GM19452 (cell line): ENCODE results near the gene LTO1.

Experiments
- ATAC-seq: cut with Tn5 transposase; IDR thresholded peaks from one replicate; pipeline ENCODE4 v1.9.1; 2021; ENCODE audit not compliant: unreplicated experiment

LTO1 gene

DNA sequence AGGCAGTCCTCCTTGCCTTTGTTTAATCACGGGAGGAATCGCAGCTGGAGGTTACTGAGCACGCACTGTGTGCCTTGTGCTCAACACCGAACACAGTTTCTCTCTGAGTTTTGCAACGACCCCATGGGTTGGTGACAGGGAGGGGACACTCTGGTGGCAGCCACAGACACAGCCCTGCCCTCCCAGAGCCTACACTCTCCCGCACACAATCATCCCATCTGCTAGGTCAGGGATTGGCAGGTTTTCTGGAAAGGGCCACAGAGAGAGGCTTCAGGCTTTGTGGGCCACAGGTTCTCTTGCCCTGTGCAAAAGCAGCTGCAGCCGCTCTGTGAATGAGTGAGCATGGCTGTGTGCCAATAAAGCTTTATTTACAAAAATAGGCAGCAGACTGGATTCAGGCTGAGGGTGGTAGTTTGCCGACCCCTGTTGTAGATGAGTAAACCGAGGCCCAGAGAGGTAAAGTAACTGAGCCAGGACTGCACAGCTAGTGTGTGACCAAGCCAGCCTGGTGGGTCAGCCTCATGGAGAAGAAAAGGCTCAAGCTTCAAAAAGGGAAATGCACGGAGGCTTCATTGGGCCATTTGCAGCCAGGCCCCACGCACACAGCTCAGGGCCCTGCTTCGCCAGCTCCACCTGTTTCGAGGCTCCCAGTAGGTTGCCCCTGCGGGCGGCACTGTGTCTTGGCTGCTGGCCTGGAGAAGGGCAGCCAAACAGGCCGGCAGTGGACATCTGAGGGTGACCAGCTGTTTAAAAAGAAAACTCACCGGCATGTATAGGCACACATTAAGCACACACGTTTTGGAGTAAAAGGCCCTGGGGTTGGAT lies 16.3 kb downstream of the LTO1 start:
- ATAC-seq = no peak

DNA sequence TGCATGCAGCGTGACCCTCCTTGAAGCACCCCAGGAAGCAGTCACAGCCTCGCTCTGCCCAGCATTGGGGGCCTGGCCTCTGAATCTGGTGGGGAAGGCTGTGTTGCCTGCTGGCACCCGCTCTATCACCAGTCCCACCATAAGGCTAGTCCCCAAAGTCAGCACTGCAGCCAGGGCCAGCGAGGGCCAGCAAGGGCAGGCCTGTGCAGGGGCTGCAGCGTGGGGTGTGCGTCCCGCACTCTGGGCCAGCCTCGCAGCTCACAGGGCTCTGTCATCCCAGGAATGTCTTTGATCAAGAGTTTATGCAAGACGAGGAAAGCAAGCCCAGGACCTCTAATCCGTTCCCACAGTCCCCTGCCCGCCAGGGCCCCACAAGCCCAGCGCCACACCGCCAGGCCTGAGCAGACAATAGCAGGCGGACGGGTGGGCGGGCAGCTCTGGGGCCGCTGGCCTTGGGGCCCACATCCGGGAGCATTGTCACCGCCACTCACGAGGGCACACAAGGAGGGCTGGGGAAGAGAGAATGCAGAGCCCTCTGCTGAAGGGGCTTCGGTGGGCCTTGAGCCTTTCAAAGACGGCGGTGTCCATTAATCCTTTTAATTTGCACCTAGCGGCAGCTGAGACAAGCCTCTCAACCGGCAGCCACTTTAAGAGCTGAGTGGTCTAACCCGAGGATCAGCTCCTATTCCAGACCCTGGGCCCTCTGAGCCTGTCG lies 17.1 kb downstream of the LTO1 start:
- ATAC-seq = no peak

DNA sequence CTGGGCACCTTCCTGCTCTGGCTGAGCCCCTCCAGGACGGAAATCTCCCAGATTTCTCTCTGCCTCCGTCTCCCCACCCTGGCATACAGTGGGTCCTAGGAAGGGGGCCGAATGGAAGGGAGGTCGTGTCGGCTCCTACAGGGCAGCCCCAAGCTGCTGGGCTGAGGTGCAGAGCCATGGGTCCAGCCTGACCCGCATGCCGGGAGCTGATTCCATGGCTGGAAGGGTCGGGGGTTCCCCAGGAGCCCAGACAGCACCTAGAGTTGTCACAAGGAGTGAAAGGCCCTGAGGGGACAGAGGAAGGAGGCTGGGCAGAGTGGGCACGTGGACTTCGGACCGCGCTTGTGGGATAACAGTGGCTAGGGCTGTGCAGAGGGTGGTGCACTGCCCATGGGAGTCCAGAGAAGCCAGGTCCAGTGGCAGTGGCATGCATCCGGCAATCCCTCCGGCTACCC lies 17.7 kb downstream of the LTO1 start:
- ATAC-seq = no peak

DNA sequence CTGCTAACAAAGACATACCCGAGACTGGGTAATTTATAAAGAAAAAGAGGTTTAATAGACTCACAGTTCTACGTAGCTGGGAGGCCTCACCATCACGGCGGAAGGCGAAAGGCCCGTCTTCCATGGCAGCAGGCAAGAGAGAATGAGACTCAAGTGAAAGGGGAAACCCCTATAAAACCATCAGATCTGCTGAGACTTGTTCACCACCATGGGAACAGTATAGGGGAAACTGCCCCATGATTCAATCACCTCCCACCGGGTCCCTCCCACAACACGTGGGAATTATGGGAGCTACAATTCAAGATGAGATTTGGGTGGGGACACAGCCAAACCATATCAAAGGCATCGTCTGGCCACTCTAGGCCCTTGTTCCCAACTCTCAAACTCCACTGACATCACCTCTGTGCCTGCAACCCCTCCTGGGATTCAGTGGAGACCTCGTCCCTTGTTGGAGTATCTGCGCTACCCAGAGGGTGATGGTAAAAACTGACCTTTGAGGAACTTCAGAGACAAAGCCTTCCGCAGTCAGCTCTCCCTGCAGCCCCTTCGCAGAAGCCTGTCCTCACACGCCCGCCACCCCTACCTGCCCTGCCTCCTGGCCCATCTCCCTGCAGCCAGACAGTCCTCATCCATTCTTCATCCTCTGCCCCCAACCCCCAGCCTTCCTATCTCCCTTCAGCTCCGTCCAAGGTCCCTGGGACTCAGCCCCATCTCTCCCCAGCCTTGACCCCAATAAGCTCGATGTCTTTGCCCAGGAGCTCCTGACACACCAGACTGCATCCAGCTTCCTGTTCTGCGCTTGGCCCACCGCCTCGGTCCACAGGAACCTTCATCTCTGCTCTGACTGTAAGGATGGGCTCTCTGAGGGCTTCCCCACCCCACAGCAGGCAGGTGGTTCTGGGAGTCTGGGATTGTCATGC lies 18.4 kb downstream of the LTO1 start:
- no peak for ATAC-seq

DNA sequence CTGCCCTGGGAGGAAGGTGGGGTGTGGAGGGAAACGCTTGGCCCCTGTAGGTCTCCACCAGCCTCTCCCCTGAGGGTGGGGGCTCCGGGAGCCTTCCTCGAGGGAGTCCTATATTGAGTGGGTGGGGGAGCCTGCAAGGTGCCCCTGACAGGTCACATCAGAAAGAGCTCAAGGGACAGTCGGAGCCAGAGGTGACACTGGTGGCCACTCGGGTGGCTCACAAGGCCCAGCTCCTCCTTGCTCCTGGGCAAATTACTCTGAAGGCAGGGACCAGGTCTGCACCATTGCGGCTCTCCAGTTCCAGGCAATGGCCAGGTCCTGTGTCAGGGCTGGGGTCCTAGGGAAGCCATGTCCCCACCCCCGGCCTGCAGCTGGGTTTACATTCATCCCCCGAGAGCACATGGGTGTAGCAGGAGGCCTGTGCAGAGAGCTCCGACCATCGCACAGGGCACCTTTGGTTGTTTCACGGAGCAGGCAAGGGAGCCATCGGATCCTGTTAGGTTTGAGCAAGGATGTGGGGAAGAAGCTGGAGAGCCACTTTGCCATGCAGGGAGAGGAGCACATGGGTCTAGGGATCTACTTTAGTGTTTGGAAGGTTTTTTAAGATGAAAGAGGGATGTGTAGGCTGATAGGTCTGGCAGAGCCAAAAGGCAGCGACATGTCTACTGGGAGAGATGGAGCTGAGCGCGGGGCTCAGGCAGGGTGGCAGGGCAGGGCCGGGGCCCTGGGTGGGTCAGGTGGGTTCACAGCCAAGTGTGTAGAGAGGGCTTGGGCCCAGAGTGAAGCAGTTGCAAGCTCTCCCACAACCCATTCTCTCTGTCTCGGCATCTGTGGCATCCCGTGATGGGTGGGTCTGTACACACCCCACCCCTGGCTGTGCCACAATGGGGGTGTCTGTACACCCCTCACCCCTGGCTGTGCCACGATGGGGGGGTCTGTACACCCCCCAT lies 19.4 kb downstream of the LTO1 start:
- no peak for ATAC-seq

DNA sequence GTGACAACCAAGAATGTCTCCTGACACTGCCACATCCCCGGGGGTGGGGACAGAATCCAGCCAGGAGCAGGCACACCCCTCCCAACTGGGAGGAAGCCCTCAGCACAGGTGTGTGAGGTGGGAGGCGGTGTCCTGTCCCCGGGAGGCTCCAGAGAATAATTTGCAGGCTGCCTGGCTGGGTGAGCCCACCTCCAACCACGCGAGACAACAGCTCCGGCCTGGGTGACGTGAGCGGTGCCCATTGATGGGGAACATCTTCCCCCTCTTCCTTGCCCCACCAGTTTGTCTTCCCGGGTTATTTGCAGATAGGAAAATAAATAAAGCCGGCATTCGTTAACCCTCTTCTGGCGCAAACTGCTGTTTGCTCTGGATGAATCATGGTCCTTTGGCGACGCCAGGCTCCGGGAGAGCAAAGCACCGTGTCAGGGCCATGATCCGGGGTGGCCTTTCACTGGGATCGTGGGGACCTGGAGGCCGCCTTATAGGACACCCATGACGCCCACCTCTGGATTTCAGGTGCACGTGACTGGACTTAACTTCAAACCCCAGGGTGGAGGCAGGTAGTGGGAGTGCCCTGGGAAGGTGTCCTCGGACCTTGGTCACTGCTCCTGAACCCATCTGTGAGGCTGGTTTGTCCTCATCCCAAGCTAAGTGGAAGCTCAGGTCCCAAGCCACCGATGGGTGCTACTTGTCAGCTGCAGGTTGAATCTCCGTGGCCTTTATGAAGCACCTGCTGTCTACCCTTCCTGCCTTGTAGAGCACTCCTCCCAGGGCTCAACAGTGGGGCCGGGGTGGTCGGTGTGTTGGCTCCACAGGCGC lies 20.3 kb downstream of the LTO1 start:
- no peak for ATAC-seq

DNA sequence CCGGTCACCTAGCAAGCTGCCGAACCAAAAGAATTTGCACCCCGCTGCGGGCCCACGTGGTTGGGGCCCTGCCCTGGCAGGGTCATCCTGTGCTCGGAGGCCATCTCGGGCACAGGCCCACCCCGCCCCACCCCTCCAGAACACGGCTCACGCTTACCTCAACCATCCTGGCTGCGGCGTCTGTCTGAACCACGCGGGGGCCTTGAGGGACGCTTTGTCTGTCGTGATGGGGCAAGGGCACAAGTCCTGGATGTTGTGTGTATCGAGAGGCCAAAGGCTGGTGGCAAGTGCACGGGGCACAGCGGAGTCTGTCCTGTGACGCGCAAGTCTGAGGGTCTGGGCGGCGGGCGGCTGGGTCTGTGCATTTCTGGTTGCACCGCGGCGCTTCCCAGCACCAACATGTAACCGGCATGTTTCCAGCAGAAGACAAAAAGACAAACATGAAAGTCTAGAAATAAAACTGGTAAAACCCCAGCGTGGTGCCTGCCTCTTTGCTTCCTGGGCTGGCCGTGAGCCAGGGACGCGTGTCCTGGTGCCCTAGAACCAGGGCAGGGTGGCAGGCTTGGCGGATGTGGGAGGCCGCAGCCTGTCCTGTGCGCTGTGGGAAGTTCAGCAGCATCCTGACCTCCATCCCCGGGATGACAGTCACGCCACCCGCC lies 21.0 kb downstream of the LTO1 start:
- no peak for ATAC-seq

DNA sequence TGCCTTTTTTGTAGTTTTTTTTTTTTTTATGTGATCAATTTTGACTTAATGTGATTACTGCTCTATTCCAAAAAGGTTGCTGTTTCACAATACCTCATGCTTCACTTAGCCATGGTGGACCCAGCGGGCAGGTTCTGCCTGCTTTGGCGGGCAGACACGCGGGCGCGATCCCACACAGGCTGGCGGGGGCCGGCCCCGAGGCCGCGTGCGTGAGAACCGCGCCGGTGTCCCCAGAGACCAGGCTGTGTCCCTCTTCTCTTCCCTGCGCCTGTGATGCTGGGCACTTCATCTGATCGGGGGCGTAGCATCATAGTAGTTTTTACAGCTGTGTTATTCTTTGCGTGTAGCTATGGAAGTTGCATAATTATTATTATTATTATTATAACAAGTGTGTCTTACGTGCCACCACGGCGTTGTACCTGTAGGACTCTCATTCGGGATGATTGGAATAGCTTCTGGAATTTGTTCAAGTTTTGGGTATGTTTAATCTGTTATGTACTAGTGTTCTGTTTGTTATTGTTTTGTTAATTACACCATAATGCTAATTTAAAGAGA lies 21.7 kb downstream of the LTO1 start:
- no peak for ATAC-seq

DNA sequence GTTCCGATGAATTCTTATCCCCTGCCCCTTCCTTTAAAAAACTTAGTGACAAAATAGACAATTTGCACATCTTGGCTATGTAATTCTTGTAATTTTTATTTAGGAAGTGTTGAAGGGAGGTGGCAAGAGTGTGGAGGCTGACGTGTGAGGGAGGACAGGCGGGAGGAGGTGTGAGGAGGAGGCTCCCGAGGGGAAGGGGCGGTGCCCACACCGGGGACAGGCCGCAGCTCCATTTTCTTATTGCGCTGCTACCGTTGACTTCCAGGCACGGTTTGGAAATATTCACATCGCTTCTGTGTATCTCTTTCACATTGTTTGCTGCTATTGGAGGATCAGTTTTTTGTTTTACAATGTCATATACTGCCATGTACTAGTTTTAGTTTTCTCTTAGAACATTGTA lies 22.2 kb downstream of the LTO1 start:
- ATAC-seq = no peak

DNA sequence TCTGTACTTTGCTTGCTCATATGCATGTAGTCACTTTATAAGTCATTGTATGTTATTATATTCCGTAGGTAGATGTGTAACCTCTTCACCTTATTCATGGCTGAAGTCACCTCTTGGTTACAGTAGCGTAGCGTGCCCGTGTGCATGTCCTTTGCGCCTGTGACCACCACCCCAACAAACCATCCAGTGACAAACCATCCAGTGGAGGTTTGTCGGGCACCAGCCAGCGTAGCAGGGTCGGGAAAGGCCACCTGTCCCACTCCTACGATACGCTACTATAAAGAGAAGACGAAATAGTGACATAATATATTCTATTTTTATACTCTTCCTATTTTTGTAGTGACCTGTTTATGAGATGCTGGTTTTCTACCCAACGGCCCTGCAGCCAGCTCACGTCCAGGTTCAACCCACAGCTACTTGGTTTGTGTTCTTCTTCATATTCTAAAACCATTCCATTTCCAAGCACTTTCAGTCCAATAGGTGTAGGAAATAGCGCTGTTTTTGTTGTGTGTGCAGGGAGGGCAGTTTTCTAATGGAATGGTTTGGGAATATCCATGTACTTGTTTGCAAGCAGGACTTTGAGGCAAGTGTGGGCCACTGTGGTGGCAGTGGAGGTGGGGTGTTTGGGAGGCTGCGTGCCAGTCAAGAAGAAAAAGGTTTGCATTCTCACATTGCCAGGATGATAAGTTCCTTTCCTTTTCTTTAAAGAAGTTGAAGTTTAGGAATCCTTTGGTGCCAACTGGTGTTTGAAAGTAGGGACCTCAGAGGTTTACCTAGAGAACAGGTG lies 23.1 kb downstream of the LTO1 start:
- ATAC-seq = no peak

DNA sequence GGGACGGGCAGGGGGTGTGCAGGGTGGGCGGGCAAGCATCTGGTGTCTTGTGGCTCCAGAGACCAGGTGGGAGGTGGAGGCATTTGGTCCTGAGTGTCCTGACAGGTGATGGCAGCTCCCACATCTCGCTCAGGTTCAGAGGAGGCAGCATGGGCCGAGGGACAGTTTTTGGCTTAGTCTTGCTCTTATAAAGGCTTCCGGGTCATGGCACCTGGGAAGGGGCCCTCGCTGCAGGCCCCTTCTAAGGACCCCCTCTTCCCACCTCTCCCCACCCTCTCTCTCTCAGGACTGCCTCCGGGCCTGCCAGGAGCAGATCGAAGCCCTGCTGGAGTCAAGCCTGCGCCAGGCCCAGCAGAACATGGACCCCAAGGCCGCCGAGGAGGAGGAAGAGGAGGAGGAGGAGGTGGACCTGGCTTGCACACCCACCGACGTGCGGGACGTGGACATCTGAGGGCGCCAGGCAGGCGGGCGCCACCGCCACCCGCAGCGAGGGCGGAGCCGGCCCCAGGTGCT lies 24.3 kb downstream of the LTO1 start:
- no peak for ATAC-seq

DNA sequence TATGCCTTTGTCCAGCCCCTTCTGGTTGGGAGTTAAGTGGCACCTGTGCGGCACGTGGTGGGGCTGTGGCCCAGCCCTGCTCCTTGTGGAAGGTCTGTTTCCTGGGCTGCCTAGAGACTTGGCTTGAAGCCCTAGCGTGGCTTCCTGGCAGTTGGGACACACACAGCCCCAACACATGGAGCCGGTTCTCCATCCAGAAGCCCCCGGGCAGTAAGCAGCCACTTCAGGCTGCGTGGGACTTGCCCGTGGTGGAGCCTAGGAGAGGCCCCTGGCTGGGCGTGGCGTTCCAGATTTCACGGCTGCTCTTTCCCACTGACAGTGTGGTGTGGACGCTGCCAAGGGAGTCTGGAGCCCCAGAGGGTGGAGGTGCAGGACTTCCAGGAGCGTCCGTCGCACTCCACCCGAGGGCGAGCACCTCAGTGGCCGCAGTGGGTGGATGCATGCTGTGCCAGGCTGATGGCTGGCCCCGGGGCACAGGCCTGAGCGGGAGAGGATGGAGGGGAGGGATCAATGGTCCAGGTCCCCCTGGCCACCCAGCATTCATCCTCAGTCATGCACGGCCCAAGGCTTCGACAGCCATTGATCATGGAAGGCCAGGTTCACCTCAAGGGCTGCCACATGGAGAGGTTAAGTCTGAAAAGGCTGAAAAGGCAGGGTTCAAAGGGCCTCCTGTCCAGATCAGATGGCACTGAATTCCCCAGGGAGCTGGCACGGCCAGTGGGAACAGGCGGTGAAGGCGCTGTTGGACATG lies 24.9 kb downstream of the LTO1 start:
- no peak for ATAC-seq

DNA sequence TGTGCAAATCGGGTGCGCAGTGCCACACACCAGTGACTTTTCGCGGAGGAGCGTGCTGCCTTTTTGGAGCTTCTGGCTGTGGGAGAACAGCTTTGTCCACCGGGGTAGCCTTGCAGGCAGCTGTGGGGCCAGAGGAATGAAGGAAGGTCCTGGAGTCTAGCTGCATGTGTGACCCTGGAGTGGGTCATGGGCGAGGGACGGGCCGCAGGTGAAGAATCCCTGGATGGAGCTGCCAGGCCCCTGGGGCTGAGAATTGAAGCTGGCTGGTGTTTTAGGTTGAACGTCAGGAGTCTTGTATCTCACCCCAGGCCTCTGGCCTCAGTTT lies 25.6 kb downstream of the LTO1 start:
- ATAC-seq = no peak

DNA sequence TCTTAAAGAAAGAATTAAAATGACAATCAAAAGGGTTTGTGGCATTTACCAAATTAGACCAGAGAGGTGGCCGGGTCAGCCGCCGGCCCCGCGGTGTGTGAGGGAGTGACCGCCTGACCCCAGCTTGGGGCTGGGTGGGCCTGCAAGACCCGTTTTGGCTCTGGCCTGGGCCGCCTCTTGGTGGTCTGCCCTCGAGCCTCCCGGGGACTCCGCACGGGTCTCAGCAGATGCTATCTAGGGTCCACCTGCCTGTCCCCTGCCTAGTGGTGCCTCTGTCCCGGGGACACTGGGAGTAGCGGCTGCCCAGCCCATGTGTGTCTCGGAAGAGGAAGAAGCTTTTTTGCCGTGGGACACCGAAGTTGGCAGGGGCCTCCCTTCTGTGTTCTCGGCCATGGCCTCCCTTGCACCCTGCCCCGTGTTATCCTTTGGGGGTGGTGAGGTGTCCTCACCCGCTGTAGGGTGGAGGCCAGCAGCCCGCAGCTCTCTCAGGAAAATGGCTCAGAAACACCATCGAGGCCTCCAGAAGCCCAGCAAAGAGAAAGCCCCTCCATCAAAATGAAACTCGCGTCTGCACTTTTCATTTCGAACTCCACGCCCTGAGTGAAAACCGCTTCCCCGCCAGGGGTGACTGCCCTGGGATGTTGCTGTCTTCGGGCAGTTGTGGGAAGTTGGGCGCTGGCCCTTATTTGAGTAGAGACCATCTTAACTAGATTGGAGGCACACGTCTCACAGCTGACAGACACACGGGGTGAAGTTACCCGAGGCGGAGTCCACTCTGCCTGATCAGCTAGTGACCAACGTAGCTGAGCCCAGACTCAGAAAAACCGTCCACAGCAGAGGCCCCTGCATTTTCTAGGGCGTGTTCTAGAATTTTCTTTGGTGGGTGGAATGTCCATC lies 26.2 kb downstream of the LTO1 start:
- ATAC-seq = no peak

DNA sequence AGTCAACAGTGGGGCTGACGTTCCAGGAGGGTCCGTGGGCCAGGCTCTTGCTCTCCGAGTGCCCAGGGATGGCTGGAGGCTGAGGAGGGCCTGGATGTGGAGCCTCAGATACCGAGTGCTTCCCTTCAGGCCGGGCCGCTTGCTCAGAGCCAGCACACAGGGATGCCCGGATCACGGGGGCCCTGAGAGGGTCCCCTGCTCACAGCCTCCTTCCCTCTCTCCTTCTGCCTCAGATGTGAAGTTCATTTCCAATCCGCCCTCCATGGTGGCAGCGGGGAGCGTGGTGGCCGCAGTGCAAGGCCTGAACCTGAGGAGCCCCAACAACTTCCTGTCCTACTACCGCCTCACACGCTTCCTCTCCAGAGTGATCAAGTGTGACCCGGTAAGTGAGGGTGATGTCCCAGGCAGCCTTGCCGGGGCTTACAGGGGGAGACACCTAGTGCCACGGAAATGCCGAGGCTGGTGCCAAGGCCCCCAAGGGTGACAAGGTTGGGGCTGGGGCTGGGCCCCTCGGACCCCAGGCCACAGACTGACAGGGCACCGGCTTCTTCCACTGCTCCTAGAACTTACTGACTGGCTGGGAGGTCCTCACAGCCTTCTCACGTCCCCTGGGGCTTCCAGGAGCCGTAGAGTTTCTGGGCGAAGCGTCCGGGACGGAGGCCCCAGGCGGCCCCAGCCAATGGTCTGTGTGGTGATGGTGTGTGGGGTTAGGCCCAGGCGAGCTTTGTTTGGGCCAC lies 27.2 kb downstream of the LTO1 start:
- no peak for ATAC-seq
